Kidney (tissue), 14 donors: ENCODE data around the gene TMEM161A. TPM values are rescaled to one million over a fixed set of nuclear protein-coding genes. Genes with fewer than 3 reads are reported as not detected.

Source experiments
- DNase-seq, 5 donors: peaks; one replicate each; pipeline ENCODE4 v3.0.0-alpha.2; 2013 to 2020
- FAIRE-seq: peaks from 2 replicates; lab custom pipeline; 2012; peaks lifted over from hg19 to GRCh38; lab: Jason Lieb, UNC
- H3K27ac ChIP-seq, 2 donors: one replicate each; pipeline ENCODE4 v1.7.0; 2013; ENCODE audit warnings: low read depth in 2 of 2, low read length in 2 of 2, inconsistent platforms in 1 of 2
- H3K27me3 ChIP-seq: one replicate; pipeline ENCODE4 v1.7.1; 2013; ENCODE audit warnings: low read length, inconsistent platforms; ENCODE audit not compliant: control insufficient read depth, insufficient read depth
- H3K36me3 ChIP-seq, 3 donors: one replicate each; pipeline versions ENCODE4 v1.7.0 to v1.7.1; 2013; ENCODE audit warnings: low read length in 3 of 3, control low read depth in 1 of 3, inconsistent platforms in 1 of 3; ENCODE audit not compliant: insufficient read depth in 3 of 3, control insufficient read depth in 2 of 3
- H3K4me1 ChIP-seq, 3 donors: one replicate each; pipeline versions ENCODE4 v1.7.0 to v1.7.1; 2013; ENCODE audit warnings: low read length in 3 of 3, inconsistent platforms in 1 of 3, low read depth in 1 of 3; ENCODE audit not compliant: control insufficient read depth in 2 of 3, insufficient read depth in 2 of 3
- H3K4me3 ChIP-seq, 3 donors: one replicate each; pipeline versions ENCODE4 v1.7.0 to v1.8.1; 2013; ENCODE audit warnings: low read length in 3 of 3, control low read depth in 1 of 3, inconsistent platforms in 1 of 3
- H3K9ac ChIP-seq, 3 donors: one replicate each; pipeline versions ENCODE4 v1.7.0 to v1.7.1; 2013; ENCODE audit warnings: low read length in 3 of 3, control low read depth in 1 of 3, inconsistent platforms in 1 of 3
- H3K9me3 ChIP-seq, 3 donors: one replicate each; pipeline versions ENCODE4 v1.7.0 to v1.7.1; 2013; ENCODE audit warnings: low read length in 3 of 3, control low read depth in 1 of 3, inconsistent platforms in 1 of 3; ENCODE audit not compliant: control insufficient read depth in 2 of 3, insufficient read depth in 1 of 3
- intact Hi-C: fragments of 100-400 bp; cut with DNase I; formaldehyde crosslinking; loops from one replicate; pipeline ENCODE4 v1.11.1; 2022
- polyA plus RNA-seq: library from polyadenylated mRNA; stranded (reverse); fragments of 350-450 nt; fragmentation: Illumina TruSeq; extraction: RNeasy Lipid Tissue Mini Kit (QIAGEN cat#74804); gene quantifications from one replicate; pipeline ENCODE4 v1.2.3, GENCODE V29; 2014; ENCODE audit warnings: low read depth, low replicate concordance; ENCODE audit not compliant: insufficient read depth
- total RNA-seq: library from RNA; stranded (reverse); fragmentation: NEBNext Ultra II Directional; extraction: Animal tissue kit (Norgen Biotek cat#: 25700); gene quantifications from one replicate; pipeline ENCODE4 v1.2.1, GENCODE V29; 2021
- TF ChIP-seq, protein P1 (sequence below): IDR thresholded peaks from 3 replicates; pipeline ENCODE4 v1.5.1; 2012; ENCODE audit warnings: mild to moderate bottlenecking, moderate library complexity, borderline replicate concordance; ENCODE audit not compliant: insufficient read depth; ENCODE audit errors: extremely low read depth
- donor health status: control.
- donor health status: control.
- donor health status: control.
- donor health status: control.
- donor health status: control.
- donor health status: DM: yes; HTN: yes; CAD: no.
- donor health status: Normal renal cell carcinoma (clear cell type).

TMEM161A gene
- total and polyA plus RNA-seq, 2 donors from 2014 or later: 23.9 to 37.1 TPM

- Histone ChIP-seq H3K27me3 (no peaks in the 10 kb centered on the region), H3K36me3 (no peaks in the 10 kb centered on the region), H3K27ac (no peak within 1 kb of the TSS), H3K4me1 (peaks cover 0 to 5% (median 0%) of the 10 kb centered on the region in 3 donors), H3K4me3 (no peak within 1 kb of the TSS), H3K9ac (no peak within 1 kb of the TSS), H3K9me3 (no peaks in the 10 kb centered on the region)
- intact Hi-C loops: no loop called here
- DNase-seq (peak; percentile 85 to 93 (median 91)), FAIRE-seq (no peak)
- TF ChIP-seq, protein P1, sequence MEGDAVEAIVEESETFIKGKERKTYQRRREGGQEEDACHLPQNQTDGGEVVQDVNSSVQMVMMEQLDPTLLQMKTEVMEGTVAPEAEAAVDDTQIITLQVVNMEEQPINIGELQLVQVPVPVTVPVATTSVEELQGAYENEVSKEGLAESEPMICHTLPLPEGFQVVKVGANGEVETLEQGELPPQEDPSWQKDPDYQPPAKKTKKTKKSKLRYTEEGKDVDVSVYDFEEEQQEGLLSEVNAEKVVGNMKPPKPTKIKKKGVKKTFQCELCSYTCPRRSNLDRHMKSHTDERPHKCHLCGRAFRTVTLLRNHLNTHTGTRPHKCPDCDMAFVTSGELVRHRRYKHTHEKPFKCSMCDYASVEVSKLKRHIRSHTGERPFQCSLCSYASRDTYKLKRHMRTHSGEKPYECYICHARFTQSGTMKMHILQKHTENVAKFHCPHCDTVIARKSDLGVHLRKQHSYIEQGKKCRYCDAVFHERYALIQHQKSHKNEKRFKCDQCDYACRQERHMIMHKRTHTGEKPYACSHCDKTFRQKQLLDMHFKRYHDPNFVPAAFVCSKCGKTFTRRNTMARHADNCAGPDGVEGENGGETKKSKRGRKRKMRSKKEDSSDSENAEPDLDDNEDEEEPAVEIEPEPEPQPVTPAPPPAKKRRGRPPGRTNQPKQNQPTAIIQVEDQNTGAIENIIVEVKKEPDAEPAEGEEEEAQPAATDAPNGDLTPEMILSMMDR: no peak
Observed at GRCh38 chr19:19170053-19170872, 32.0 kb upstream of the TMEM161A start, which contains the start of gene MEF2B. Gene MEF2B (minus strand): TSS chr19:19170263. CDS start chr19:19150735, 19,528 bp downstream.

DNA sequence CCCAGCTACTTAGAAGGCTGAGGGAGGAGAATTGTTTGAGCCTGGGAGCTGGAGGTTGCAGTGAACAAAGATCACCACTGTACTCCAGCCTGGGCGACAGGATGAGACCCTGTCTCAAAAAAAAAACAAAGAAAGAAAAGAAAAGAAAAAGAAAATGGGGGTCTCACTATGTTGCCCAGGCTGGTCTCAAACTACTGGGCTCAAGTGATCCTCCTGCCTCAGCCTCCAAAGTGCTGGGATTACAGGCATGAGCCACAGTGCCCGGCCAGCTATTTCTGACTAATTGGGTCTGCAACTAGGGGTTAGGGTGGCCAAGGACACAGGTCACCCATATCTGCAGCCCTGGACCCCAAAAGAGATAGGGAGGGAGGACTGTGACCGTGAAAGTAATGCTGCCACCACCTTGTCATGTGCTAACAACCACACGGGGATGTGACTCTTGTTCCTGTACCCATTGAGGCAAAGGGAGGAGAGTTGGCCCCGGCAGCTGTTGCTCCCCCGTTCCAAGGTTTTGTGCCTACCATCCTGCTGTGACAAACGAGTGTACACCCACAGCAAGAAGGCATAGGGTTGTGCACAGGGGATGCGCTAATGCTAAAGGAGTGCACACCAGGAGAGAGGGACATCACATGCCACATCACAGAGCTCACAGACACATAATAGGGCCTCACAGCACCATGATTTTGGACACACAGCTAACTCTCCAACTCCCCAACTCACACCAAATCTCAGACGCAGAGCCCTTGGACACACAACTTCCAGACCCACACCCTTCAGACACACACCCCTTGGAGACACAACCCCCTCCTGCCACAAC is 31.2 kb upstream of the TMEM161A start:
- H3K27ac ChIP-seq: no peak overlapping the region
- FAIRE-seq: no peak

GRCh38 chr19:19167612-19168011 is 29.3 kb upstream of the TMEM161A start:
- peaks cover 0 to 5% (median 0%) of the 10 kb centered on the region in 3 donors for H3K4me1 ChIP-seq
- no peak overlapping the region for H3K9ac ChIP-seq
- H3K36me3 ChIP-seq: no peaks in the 10 kb centered on the region
- H3K4me3 ChIP-seq: no peak overlapping the region
- DNase-seq: no peak
- no peak for FAIRE-seq
- no peaks in the 10 kb centered on the region for H3K9me3 ChIP-seq
- H3K27ac ChIP-seq: no peak overlapping the region
- TF ChIP-seq, protein P1: no peak
- H3K27me3 ChIP-seq: no peaks in the 10 kb centered on the region
- intact Hi-C loops: no loop called here

More for the DNA sequence above, 31.2 kb upstream of the TMEM161A start:
- Histone ChIP-seq H3K9ac (no peak overlapping the region), H3K27me3 (no peaks in the 10 kb centered on the region), H3K36me3 (no peaks in the 10 kb centered on the region), H3K4me3 (no peak overlapping the region), H3K9me3 (no peaks in the 10 kb centered on the region), H3K4me1 (peaks cover 0 to 5% (median 0%) of the 10 kb centered on the region in 3 donors)
- intact Hi-C loops: no loop called here
- DNase-seq: no peak
- TF ChIP-seq, protein P1: no peak
